Suprapubic skin (tissue), 4 donors: ENCODE data around the gene CCM2.

ENCODE experiments used
- CTCF ChIP-seq, 2 donors: fragments of 200-600 bp in 1 of 2; fragments of 450-650 bp in 1 of 2; sonication (generic) in 1 of 2; IDR thresholded peaks; one replicate each; pipeline ENCODE4 v1.5.1; 2016 to 2019; ENCODE audit warnings: antibody characterized with exemption in 2 of 2, mild to moderate bottlenecking in 1 of 2, moderate library complexity in 1 of 2
- POLR2A ChIP-seq, 2 donors: fragments of 450-650 bp; IDR thresholded peaks; one replicate each; pipeline ENCODE4 v1.6.1; 2017; ENCODE audit warnings: antibody characterized with exemption in 2 of 2, mild to moderate bottlenecking in 2 of 2, moderate library complexity in 2 of 2
- POLR2AphosphoS5 ChIP-seq, 3 donors: sonication (generic); formaldehyde crosslinking; IDR thresholded peaks; one replicate each; pipeline ENCODE4 v1.6.1; 2017; ENCODE audit warnings: antibody characterized with exemption in 3 of 3

DNA sequence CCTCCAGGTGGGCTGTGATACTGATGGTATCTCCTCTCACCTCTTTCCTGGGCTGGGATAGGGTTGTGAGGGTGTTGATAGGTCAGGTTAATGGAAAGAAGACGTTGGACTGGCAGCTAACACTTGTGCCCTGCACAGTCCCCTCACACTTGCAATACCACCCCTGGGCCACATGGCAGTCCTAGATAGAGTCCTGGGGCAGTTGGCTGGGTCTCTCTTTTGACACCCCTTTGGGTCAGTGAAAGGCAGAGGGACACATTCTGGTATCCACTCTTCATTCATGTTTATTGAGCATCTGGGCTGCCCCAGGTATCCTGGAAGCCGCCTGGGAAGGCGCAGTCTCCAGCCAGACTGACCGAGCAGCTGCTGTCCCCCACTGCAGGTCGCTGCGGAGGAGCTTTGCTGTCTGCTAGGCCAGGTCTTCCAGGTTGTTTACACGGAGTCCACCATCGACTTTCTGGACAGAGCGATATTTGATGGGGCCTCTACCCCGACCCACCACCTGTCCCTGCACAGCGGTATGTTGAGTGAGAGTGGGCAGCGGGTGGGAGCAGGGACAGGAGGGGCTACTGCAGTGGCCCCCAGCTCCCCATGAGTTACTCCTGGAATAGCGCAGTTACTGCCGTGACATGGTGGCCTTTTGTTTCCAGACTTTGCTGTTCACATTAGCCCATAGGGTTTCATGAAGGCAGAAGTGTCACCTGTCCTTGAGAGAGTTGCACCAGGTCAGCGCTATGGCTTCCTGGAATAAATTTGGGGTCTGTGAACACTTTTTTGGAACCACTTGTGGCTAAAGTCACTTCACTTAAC is 69.6 kb downstream of the CCM2 start:
- TF ChIP-seq CTCF (IDR thresholded peaks at IDR 0.05) (no peak), POLR2A (IDR thresholded peaks at IDR 0.05) (no peak), POLR2AphosphoS5 (IDR thresholded peaks at IDR 0.05) (no peak)
